NAMALWA (cell line): Measurements from ENCODE around the gene ZBTB7C.
A peak's percentile ranks its signal among the peaks of the same experiment; 100 is the strongest.

Experiments used
- DNase-seq: peaks from one replicate; pipeline ENCODE4 v3.0.0-alpha.2; 2015; ENCODE audit warnings: low spot score

ZBTB7C gene

DNA sequence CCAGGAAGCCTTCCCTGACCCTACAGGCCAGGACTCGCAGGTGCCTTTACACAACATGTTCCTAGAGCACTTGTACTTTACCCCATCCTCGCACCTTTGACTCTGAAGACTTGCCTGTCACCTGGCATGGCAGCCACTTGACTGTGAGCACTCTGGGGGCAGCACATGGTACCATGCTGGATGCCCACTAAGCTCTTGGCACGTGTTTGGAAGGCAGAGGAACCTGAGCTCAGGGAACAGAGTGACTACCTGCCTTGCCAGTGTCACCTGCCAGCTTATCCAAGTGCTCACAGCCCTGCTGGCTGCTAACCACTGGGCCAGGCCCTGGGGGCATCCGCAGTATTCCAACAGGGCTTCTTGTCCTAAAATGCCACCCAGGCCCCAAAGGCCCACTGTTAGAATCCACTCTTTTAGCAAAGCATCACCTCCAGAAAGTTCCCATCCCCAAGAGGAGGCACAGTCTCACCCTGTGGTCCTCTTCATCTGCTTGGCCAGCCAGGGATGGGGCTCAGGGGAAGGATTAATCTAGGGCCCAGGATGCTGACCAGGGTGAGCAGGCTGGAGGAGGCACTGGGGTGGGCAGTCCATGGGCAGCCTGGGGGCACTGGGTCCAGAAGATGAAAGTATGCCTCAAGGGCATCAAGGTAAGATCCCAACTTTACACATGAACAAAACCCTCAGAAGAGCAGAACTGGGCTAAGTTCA, 57.0 kb downstream of the ZBTB7C start:
- DNase-seq = no peak

DNA sequence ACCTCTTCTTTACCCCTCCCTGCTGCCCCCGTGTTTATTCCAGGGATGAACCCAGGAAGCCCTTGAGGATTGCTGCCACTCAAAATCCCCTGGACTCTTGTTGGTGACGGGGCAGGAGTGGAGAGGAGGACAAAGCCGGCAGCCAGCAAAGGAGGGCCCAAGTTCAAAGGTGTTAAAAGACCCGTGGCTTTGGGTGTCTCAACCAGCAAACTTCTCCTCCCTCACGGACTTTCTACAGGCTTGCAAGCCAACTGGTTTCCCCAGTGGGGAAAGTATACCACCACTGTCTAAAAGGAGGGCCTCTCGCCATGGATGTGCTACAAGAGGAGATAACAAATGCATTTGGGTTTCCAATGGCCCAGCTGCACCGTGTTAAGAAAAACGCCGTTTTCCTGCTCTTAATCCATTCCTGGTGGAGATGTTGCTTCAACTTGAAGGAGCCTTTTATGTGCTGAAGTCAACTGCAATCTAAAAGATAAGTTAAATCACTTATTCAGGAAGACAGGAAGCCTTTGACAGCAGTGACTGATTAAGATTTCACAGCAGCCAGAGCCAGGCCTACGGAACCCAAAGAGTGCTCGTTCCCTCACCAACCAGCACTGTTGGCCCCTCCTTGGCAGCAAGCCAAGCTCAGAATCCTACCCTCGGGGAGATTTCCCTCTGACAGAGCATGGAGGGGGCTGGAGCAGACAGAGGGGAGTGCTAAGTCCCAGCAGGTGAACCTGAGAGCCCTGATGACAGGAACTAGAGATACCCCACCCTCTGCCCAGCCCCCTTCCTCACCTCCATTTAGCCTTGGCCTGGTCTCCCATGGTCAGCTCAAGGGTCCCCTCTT, 57.8 kb downstream of the ZBTB7C start:
- no peak for DNase-seq

- no peak for DNase-seq
Measured at GRCh38 chr18:48348739-48349138, 60.4 kb downstream of the ZBTB7C start.

GRCh38 chr18:48347756-48348326, 61.3 kb downstream of the ZBTB7C start:
- DNase-seq = no peak

- DNase-seq = peak; percentile 13
Measured at GRCh38 chr18:48345596-48345995, 63.6 kb downstream of the ZBTB7C start.

- DNase-seq = no peak
Measured at GRCh38 chr18:48342581-48342980, 66.6 kb downstream of the ZBTB7C start.

GRCh38 chr18:48342125-48342524, 67.1 kb downstream of the ZBTB7C start:
- no peak for DNase-seq

DNA sequence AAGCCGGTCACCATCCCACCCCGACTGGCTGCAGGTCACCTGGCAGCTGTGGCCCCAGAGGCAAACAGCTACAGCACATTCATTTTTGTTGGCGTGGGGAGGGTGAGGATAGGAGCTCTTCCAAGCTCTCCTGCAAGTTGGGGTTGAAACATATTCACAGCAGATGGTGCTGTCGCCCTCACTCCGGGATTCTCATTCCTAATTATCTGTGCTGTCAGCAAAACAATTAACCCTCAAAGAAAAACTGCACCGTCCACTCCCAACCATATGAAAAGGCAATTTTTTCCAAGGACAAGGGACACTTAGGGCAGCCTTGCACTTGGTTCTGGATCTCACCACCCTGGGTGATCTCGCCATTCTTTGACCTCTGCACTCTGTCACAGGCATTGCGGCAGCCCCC, 68.6 kb downstream of the ZBTB7C start:
- DNase-seq = no peak

- no peak for DNase-seq
Measured at GRCh38 chr18:48339692-48340091, 69.5 kb downstream of the ZBTB7C start.

- DNase-seq = no peak
Measured at GRCh38 chr18:48338915-48339314, 70.3 kb downstream of the ZBTB7C start.

DNA sequence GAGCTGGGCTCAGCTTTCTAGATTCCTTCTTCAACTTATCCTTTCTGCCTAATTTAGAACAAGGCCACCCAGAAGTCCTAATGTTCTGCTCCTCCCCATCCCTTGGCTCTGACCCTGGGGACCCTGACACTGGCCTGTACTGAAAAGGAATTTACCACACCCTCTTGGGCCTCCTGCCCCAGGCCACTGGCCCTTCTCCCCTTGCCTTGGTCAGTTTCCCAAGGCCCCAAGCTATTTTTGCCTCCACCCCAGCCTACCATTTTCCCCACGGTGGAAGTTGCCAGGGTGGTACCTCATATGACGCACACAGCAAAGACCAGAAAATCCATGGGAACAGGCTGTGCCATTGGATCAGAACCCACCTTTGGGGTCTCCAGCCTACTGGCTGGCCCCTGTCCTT, 72.1 kb downstream of the ZBTB7C start:
- DNase-seq = no peak

- no peak for DNase-seq
Measured at GRCh38 chr18:48336332-48336731, 72.9 kb downstream of the ZBTB7C start.

- DNase-seq = no peak
Measured at GRCh38 chr18:48335829-48336228, 73.4 kb downstream of the ZBTB7C start.

DNA sequence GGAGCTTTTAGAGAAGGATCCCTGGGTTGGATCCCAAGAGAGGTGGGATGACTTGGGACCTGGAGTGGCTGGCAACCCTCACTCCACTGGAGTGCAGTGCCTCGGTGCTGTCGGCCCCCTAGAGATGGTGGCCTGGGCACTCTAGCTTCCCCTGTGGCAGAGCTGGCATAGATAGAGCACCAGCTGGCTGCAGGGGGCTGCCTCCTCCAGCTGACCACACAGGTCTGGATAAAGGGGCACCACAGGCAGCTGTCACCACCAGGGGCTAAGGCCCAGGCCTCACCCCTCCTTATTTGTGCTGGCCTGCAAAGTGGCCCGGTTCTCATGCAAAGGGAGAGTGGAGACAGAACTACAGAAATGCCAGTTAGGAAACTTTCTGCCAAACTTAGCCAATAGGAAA, 74.3 kb downstream of the ZBTB7C start:
- DNase-seq = no peak

DNA sequence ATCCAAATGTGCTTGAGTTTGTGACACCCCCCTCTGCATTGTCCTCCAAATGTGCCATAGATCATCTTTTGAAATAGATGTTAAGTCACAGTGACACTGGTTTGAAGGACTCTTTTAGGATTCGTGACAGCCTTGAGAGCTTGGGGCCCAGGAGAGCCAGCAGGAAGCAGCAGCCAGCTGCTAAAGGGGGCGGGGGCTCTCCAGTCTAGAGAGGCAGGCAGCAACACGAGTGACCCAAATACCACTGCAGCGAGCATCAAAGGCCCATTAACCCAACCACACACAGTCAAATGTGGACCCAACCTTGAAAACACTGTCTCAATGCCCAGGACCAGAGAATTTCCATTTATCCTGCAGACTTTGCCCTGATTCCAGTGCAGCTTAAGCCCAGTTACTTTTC, 75.6 kb downstream of the ZBTB7C start:
- no peak for DNase-seq

DNA sequence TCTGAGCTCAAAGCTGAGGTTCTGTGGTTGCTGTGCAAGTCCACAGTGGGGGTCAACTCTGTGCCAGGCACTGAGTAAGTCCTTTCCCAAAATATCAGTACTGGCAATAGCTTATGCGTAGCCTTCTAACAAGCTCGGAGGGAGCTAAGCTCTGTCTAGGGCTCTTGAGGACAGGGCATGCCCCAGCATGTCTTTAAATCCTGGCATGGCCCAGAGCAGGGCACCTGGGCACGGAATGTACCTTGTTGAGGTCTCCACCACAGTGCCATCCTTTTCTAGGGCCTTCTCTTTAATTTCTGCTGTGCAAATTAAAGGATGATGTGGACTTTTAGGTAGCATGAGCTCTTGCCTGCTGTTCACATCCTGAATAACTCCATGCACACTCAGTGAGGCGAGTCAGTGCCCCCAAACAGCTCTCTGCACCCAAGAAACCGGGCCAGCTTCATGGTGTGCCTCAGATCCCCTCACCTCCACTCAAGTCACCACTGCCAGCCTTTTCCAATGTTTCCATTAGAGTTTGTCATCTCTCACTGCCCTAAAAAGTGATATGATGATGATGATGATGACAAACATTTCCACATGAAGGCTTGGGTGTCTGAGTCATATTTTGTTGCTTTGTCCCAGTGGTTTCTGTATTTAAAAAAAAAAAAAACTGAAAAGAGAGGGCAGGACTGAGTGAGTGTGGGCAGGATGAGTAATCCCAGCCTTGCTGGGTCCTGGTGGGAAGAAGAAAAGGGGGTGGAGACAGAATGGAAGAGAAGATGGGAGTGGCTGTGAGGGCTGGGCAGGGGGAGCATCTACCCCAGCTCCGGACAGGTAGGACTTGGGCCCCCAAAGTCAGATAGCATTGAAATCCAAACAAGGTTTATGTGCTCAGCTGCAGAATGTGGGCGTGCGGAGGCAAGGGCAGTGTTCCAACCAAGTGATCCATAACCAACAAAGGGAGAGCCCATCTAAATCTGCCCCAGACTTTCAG, 78.9 kb downstream of the ZBTB7C start:
- no peak for DNase-seq

- DNase-seq = no peak
Measured at GRCh38 chr18:48328473-48329210, 80.5 kb downstream of the ZBTB7C start.

- DNase-seq = no peak
Measured at GRCh38 chr18:48326901-48327675, 82.1 kb downstream of the ZBTB7C start.

DNA sequence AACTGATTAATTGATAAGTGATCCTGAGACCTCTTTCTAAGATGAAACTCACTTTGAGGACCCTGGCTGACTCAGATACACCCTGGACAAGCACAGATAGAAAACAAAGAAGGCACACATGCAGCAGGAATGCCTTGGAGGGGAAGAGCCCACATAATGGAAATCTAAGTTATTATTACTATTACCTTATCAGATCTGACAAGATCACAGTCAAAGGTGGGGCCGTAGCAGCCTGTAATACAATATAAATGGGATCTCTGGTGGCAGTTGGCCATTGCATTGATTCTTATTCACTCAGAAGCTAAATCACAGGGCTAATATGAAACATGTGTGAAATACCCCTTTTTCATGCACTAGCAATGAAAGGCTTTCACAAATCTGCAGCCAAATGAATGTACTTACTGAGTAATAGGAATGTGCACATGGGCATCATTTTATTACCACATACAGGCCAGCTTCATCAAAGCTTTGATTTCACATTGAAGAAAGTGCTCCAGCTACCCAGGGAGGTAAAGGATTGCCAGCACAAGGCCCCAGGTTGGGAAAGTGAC, 84.0 kb downstream of the ZBTB7C start:
- no peak for DNase-seq

DNA sequence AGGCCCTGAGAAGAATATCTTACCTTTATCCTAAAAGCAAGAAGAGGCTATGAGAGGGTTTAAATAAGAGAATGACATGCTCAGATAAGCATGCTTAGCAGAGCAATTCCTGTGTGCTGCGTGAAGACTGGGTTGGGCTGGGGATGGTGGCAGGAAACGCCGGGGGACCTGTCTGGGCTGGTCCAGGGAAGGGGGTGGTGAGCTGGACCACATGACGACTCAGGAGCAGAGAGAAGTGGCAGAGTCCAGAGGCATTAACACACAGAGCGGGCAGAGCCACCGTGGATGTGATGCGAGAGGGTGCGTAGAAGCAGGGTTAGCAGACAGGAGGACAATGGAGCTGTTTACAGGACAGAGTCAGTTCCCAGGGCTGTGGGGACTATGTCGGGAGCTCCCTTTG, 84.5 kb downstream of the ZBTB7C start:
- no peak for DNase-seq
